OCI-LY7 (cell line): ENCODE measurements around the gene NFKB1.

Source experiments
- EZH2phosphoT487 ChIP-seq: fragments of 200-600 bp; sonication (generic); IDR thresholded peaks from 2 replicates; pipeline ENCODE4 v1.6.1; 2018; ENCODE audit warnings: low read depth, borderline replicate concordance, mild to moderate bottlenecking, mixed run types, antibody characterized with exemption, low read length, moderate library complexity, mixed read lengths
- TF ChIP-seq, protein P1 (sequence below): fragments of 200-600 bp; sonication (generic); conservative IDR thresholded peaks from 2 replicates; pipeline ENCODE4 v1.5.1; 2014; ENCODE audit warnings: mild to moderate bottlenecking, antibody characterized with exemption, low read length, moderate library complexity, mixed read lengths

DNA sequence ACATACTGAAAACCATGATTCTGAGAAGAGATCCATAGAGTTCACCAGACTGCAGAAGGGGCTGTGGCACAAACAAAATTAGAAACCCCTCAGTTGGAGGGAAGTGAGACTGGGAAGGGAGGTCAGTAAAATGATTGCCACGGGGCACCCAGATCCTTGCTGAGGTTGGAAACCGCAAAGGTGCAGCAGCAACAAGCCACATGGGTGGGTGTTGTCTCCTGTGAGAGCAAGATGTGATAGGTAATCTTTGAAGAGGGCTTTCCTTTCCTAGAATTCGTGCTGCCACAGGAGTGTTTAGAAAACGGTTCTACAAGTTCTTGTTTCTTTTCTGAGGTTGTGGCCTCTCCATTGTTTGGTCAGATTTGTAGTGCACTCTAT is 85.5 kb downstream of the NFKB1 start:
- no peak for TF ChIP-seq EZH2phosphoT487
- TF ChIP-seq, protein P1, sequence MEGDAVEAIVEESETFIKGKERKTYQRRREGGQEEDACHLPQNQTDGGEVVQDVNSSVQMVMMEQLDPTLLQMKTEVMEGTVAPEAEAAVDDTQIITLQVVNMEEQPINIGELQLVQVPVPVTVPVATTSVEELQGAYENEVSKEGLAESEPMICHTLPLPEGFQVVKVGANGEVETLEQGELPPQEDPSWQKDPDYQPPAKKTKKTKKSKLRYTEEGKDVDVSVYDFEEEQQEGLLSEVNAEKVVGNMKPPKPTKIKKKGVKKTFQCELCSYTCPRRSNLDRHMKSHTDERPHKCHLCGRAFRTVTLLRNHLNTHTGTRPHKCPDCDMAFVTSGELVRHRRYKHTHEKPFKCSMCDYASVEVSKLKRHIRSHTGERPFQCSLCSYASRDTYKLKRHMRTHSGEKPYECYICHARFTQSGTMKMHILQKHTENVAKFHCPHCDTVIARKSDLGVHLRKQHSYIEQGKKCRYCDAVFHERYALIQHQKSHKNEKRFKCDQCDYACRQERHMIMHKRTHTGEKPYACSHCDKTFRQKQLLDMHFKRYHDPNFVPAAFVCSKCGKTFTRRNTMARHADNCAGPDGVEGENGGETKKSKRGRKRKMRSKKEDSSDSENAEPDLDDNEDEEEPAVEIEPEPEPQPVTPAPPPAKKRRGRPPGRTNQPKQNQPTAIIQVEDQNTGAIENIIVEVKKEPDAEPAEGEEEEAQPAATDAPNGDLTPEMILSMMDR = no peak
